IPS-NIHi7 (cell line): ENCODE measurements around the gene SRPRB.
"Not testable (repeated sequence)": the region's sequence is repeated elsewhere in the genome, so short reads cannot be mapped to it uniquely, and the experiment has no call there.

Experiments
- DNase-seq: peaks from one replicate; pipeline ENCODE4 v3.0.0; 2012; ENCODE audit warnings: mixed read lengths; ENCODE audit errors: extremely low spot score

The SRPRB gene

GRCh38 chr3:133777807-133778568, 27.6 kb upstream of the SRPRB start:
- DNase-seq: no peak

DNA sequence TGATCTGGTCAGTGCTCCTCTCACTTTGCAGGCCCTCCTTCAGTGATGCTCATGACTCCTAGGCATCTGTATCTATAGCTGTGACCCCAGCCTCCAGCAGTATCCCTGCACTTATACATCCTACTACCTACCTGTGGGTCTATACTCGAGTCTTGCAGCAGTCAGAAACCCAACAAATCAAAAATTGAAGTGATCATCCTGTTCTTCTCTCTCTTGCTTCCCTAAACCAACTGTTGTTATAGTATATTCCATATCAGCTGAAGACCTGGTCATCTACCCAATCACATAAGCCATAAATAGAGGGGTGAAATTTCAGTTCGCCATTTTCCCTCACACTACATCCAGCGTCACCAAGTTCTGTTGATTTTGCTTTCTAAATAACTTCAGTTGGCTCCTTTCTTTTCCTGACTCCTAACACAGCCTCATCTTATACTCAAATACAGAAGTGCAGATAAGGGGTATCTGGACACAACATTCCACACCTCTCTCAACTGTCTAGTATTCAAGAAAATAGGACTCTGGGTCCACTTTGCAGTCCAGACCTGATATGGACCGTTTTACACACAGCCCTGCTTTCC, 25.9 kb upstream of the SRPRB start:
- no peak for DNase-seq

DNA sequence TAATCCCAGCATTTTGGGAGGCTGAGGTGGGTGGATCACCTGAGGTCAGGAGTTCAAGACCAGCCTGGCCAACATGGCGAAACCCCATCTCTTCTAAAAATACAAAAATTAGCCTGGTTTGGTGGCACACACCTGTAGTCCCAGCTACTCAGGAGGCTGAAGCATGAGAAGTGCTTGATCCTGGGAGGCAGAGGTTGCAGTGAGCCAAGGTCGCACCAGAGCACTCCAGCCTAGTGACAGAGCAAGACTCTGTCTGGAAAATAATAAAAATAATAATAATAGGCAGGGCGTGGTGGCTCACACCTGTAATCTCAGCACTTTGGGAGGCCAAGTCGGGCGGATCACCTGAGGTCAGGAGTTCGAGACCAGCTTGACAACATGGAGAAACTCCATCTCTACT, 24.9 kb upstream of the SRPRB start:
- DNase-seq: not testable (repeated sequence)

DNA sequence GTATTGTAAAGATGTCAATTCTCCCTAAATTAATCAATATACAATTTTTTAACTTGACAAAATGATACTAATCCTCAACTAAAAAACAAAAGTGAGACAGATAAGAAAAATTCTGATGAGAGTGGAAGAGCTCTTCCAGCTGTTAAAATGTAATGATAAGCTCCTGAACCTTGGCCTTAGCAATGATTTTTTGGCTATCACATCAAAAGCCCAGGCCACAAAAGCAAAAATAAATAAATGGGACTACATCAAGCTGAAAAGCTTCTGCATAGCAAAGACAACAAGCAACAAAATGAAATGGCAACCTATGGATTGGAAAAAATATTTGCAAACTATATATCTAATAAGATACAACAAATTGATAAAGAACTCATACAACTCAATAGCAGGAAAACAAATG, 24.0 kb upstream of the SRPRB start:
- no peak for DNase-seq

GRCh38 chr3:133782454-133782853, 23.2 kb upstream of the SRPRB start:
- DNase-seq: no peak

GRCh38 chr3:133783762-133784161, 21.9 kb upstream of the SRPRB start:
- DNase-seq: no peak

GRCh38 chr3:133788024-133788423, 17.6 kb upstream of the SRPRB start:
- DNase-seq: no peak

DNA sequence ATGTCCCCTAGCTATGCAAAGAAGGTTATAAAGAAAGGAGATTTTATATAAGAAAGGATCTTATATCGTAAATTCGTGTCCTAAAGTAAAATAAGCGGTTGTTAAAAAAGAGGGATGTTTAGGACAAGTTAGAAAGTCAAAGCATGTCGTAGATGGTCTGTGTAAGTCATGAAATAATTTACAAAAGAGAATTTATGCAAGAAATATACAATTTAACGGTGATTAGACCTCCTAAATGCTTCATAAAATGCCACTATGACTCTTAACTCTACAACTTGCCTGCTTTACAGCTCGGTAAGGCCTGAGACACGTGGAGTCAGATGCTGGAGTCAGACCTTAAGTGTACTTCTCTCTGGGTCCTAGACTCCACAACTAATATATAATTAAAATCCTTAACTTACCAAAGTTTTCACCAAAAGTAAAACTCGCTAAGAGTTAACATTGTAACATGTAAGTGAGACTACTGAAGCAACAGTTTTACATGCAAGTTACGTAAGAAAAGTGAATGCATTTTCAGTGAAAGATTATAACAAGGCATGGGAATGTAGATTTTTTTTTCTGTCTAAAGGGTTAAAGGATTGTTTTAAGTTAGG, 13.3 kb upstream of the SRPRB start:
- no peak for DNase-seq

- no peak for DNase-seq
Measured at GRCh38 chr3:133797396-133798105, 8.1 kb upstream of the SRPRB start.

GRCh38 chr3:133799794-133800585, 5.6 kb upstream of the SRPRB start:
- no peak for DNase-seq

DNA sequence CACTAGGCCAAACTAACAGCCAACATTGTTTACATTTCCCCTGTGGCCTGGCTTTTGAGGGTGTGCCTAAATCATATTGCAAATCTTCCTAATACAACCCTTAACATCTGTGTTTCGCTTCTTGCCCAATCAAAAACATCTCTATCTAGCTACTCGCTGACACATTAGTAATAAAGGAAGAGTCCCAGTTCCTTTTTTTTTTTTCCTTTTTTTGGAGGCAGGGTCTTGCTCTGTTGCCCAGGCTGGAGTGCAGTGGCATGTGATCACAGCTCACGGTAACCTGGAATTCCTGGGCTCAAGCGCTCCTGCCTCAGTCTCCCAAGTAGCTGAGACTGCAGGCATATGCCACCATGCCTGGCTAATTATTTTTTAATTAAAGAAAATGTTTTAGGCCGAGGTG, 2.1 kb upstream of the SRPRB start:
- no peak for DNase-seq

- no peak for DNase-seq
Measured at GRCh38 chr3:133804896-133805295, 719 bp upstream of the SRPRB start.

- no peak for DNase-seq
Measured at GRCh38 chr3:133805384-133805701, 272 bp upstream of the SRPRB start.

DNA sequence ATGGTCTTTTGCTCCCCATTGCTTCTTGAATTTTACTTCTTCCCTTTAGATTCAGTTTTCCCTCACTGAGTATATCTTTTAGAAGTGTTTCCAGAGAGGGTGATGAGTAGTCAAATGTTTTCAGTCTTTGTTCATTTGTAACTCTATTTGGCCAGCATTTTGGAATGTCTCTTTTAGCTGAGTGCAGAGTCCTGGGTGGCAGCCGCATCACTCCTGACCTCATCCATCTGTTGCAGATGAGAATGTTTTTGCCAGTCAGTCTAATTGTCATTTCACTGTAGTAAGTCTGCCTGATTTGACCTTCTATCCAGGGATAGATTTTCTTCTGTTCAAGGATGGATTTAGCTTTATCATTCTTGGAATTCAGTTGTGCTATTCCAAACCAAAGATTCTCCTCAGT, 7.3 kb downstream of the SRPRB start:
- no peak for DNase-seq

- DNase-seq: no peak
Measured at GRCh38 chr3:133815386-133815785, 9.8 kb downstream of the SRPRB start.

DNA sequence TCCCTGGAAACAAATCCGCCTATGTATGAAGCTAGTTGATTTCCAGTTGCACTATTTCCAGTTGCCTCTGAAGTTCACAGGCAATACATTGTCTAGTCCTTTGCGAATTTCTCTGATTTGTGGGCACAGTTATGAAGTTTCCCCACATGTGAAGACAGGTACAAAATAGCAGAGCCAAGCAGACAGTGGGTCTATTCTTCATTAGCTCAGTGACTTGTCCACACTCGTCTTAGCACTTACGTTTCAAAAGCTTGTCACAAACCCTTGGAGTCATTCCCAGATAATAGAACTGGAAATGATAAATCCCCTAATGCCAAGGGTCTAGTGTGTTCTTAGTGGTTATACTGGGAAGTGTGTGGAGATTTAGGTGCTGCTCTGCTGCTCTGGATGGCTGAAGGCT, 14.5 kb downstream of the SRPRB start:
- DNase-seq: no peak

GRCh38 chr3:133820889-133821675, 15.5 kb downstream of the SRPRB start:
- no peak for DNase-seq

DNA sequence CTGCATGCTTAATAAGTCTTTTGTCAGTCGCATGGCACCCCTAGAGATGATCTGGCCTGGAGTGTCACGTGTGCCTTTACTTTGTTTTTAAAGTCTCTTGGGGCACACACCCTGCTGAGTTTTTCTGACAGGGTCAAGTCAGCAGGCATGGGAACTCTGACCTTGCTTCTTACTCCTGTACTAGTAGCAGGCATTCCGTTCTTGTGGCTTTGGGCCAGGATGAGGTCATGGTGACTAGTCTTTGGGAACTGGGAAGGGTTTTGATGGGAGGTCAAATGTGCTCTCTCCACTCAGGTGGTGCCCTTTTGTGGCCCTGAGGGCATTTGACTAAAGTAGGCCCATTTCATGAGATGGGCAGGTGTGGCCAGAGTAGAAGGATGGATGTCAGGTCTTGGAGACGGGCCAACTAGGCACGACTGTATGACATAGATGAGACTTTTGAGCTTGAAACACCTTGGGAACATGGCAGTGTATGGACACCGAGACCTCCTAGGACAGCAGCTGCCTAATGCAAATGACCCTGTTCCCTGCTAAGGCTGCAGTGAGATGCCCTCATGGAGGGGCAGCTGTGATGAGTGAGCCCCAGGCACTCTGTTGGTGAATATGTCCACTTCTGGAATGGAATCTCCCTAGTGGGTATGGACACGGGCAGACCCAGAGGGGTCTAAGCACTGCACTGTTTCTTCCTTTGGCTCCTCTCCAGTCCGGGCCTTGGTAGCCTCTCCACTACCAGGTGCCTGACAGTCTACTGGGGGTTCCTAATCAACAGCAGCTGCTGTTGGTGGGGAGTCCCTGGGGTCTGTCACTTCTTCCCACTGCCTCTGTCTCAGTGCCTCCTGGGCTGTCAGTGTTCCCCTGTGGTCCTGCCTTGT, 16.4 kb downstream of the SRPRB start:
- peak; percentile 77 for DNase-seq

GRCh38 chr3:133824961-133825485, 19.4 kb downstream of the SRPRB start:
- no peak for DNase-seq
